Left lung (tissue), 10 donors: ENCODE results near the gene ZNF609. TPM values are rescaled to one million over a fixed set of nuclear protein-coding genes. Genes with fewer than 3 reads are reported as not detected.
A peak's percentile ranks its signal among the peaks of the same experiment; 100 is the strongest.

Source experiments
- ATAC-seq: fragments of 200-7000 bp; cut with Tn5 transposase; one replicate; pipeline ENCODE4 v1.9.1; 2020; ENCODE audit warnings: moderate library complexity
- DNase-seq, 4 donors: peaks; one replicate each; pipeline ENCODE4 v3.0.0-alpha.2; 2013 to 2020
- H3K27ac ChIP-seq, 2 donors: fragments of 200-600 bp; sonication (generic) in 1 of 2; one replicate each; pipeline versions ENCODE4 v1.5.0 to v1.8.0; 2020 to 2021
- H3K27me3 ChIP-seq, 2 donors: fragments of 200-600 bp; sonication (generic) in 1 of 2; one replicate each; pipeline versions ENCODE4 v1.5.0 to v1.8.0; 2020 to 2021
- H3K36me3 ChIP-seq, 2 donors: fragments of 200-600 bp; sonication (generic) in 1 of 2; one replicate each; pipeline versions ENCODE4 v1.5.0 to v1.8.0; 2020 to 2021
- H3K4me1 ChIP-seq, 2 donors: fragments of 200-600 bp; one replicate each; pipeline ENCODE4 v1.8.0; 2021
- H3K4me3 ChIP-seq, 2 donors: fragments of 200-600 bp; sonication (generic) in 1 of 2; one replicate each; pipeline versions ENCODE4 v1.5.0 to v1.8.0; 2020 to 2021; ENCODE audit warnings: mild to moderate bottlenecking in 1 of 2
- H3K9me3 ChIP-seq, 2 donors: fragments of 200-600 bp; sonication (generic) in 1 of 2; one replicate each; pipeline versions ENCODE4 v1.5.0 to v1.8.0; 2020 to 2021
- intact Hi-C, 2 donors: fragments of 100-400 bp; cut with DNase I; formaldehyde crosslinking; loops; one replicate each; pipeline versions ENCODE4 v1.11.2 to v1.14.2; 2022
- polyA plus RNA-seq, 6 donors: library from polyadenylated mRNA; unstranded; fragments of 120-200 nt; gene quantifications; one replicate each; pipeline ENCODE4 v1.2.1, GENCODE V29; 2013; ENCODE audit not compliant: insufficient read length in 6 of 6
- total RNA-seq, 2 donors: library from RNA; stranded (reverse); fragmentation: NEBNext Ultra II Directional; extraction: Animal tissue kit (Norgen Biotek cat#: 25700); gene quantifications; one replicate each; pipeline ENCODE4 v1.2.1, GENCODE V29; 2021
- TF ChIP-seq, protein P1 (sequence below), 2 donors: fragments of 200-600 bp; sonication (generic) in 1 of 2; IDR thresholded peaks; one replicate each; pipeline versions ENCODE4 v1.5.0 to v1.8.0; 2021; ENCODE audit warnings: antibody characterized with exemption in 2 of 2
- donor health status: DM: no; HTN: yes; CAD: no.
- donor health status: DM: no; HTN: no; CAD: no.

ZNF609 gene
- total and polyA plus RNA-seq, 8 donors, result 31.9 to 37.4 (median 36.7) TPM

DNA sequence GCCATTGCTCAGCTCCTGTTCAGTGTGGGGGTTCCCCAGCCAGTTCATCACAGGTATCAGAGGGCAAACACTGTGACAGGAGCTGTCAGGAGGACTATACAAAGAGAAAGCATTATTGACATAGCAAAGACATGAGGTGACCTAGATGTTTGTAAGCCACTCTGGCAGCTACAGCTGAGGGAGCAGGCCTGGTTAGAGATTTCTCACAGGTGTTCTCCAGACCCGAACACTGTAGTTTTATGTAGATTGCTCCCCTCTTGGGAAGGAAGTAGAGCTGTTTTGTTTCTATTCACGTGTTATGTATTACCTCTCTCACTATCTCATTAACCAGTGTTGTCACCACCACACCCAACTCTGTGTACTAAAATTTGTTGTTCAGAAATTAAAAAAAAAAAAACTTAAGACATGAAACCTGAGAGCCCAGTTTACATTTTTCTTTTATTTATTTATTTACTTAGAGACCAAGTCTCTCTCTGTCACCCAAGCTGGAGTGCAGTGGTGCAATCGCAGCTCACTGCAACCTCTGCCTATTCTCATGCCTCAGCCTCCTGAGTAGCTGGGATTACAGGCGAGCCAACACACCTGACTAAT, 191.3 kb downstream of the ZNF609 start:
- DNase-seq (no peak), ATAC-seq (peak; percentile 81)
- Histone ChIP-seq H3K4me1 (peaks cover 0 to 15% of the 10 kb centered on the region in 2 donors), H3K9me3 (no peaks in the 10 kb centered on the region), H3K27ac (no peak overlapping the region), H3K36me3 (no peaks in the 10 kb centered on the region), H3K27me3 (no peaks in the 10 kb centered on the region), H3K4me3 (no peak overlapping the region)
- TF ChIP-seq, protein P1, sequence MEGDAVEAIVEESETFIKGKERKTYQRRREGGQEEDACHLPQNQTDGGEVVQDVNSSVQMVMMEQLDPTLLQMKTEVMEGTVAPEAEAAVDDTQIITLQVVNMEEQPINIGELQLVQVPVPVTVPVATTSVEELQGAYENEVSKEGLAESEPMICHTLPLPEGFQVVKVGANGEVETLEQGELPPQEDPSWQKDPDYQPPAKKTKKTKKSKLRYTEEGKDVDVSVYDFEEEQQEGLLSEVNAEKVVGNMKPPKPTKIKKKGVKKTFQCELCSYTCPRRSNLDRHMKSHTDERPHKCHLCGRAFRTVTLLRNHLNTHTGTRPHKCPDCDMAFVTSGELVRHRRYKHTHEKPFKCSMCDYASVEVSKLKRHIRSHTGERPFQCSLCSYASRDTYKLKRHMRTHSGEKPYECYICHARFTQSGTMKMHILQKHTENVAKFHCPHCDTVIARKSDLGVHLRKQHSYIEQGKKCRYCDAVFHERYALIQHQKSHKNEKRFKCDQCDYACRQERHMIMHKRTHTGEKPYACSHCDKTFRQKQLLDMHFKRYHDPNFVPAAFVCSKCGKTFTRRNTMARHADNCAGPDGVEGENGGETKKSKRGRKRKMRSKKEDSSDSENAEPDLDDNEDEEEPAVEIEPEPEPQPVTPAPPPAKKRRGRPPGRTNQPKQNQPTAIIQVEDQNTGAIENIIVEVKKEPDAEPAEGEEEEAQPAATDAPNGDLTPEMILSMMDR (IDR thresholded peaks at IDR 0.05), result no peak
- intact Hi-C loops, result loop anchor here in 1 of 2 donors (10.0 kb wide), 1 partner anchor 227 kb away; no protein-coding TSS in a partner anchor

DNA sequence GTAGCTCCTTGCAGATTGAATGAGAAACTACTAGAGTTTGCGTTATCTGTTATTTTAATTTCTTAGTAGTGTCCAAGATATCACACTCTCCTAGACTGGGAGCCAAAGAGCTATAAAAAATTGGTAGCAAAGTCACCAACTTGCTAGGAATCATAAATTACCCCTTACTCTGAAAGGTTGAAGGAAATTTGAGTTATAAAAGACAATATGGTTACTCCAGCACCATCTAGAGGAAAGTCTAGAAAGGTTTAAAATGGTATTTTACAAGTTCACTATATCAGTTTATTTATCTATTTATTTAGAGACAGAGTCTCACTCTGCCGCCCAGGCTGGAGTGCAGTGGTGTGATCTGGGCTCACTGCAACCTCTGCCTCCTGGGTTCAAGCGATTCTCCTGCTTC, 193.4 kb downstream of the ZNF609 start:
- no peaks in the 10 kb centered on the region for H3K9me3 ChIP-seq
- ATAC-seq (no peak), DNase-seq (no peak)
- H3K36me3 ChIP-seq, result peaks cover 0 to 7% of the 10 kb centered on the region in 2 donors
- intact Hi-C loops, result loop anchor here in 1 of 2 donors (10.0 kb wide), 1 partner anchor 229 kb away; no protein-coding TSS in a partner anchor
- H3K27me3 ChIP-seq, result no peaks in the 10 kb centered on the region
- H3K4me3 ChIP-seq, result no peak overlapping the region
- H3K27ac ChIP-seq, result no peak overlapping the region
- H3K4me1 ChIP-seq, result peaks cover 0 to 15% of the 10 kb centered on the region in 2 donors
- TF ChIP-seq, protein P1 (IDR thresholded peaks at IDR 0.05), result peak in 1 of 2 donors; percentile 31

GRCh38 chr15:64656508-64656907, 196.1 kb downstream of the ZNF609 start:
- Histone ChIP-seq H3K27me3 (no peaks in the 10 kb centered on the region), H3K4me3 (no peak overlapping the region), H3K9me3 (no peaks in the 10 kb centered on the region), H3K4me1 (peaks cover 0 to 10% of the 10 kb centered on the region in 2 donors), H3K36me3 (peaks cover 0 to 7% of the 10 kb centered on the region in 2 donors), H3K27ac (no peak overlapping the region)
- ATAC-seq (no peak), DNase-seq (no peak)
- TF ChIP-seq, protein P1 (IDR thresholded peaks at IDR 0.05), result no peak
- intact Hi-C loops, result loop anchor here in 1 of 2 donors (10.0 kb wide), 1 partner anchor 232 kb away; no protein-coding TSS in a partner anchor

- DNase-seq (no peak), ATAC-seq (no peak)
- intact Hi-C loops, result no loop called here
- no peaks in the 10 kb centered on the region for H3K9me3 ChIP-seq
- TF ChIP-seq, protein P1 (IDR thresholded peaks at IDR 0.05), result no peak
- H3K27ac ChIP-seq, result no peak overlapping the region
- H3K4me1 ChIP-seq, result no peaks in the 10 kb centered on the region
- H3K4me3 ChIP-seq, result no peak overlapping the region
- peaks cover 0 to under 1% of the 10 kb centered on the region in 2 donors for H3K36me3 ChIP-seq
- H3K27me3 ChIP-seq, result no peaks in the 10 kb centered on the region
These were observed 204.8 kb downstream of the ZNF609 start for GRCh38 chr15:64665179-64665578.

- Histone ChIP-seq H3K4me1 (no peaks in the 10 kb centered on the region), H3K27ac (no peak overlapping the region), H3K4me3 (no peak overlapping the region), H3K9me3 (no peaks in the 10 kb centered on the region), H3K36me3 (peaks cover 0 to 5% of the 10 kb centered on the region in 2 donors), H3K27me3 (no peaks in the 10 kb centered on the region)
- TF ChIP-seq, protein P1 (IDR thresholded peaks at IDR 0.05), result no peak
- intact Hi-C loops, result no loop called here
- DNase-seq (no peak), ATAC-seq (no peak)
These were observed 207.4 kb downstream of the ZNF609 start for GRCh38 chr15:64667736-64668161.
